Uterus (tissue), 2 donors: ENCODE measurements around the gene CHCHD3.

Source experiments
- CTCF ChIP-seq, 4 experiments: fragments of 200-600 bp in 2 of 4; fragments of 450-650 bp in 2 of 4; sonication (generic) in 2 of 4; IDR thresholded peaks; one replicate each; pipeline ENCODE4 v1.5.1; 2016 to 2019; ENCODE audit warnings: antibody characterized with exemption in 4 of 4, mild to moderate bottlenecking in 2 of 4, moderate library complexity in 1 of 4
- POLR2A ChIP-seq, 2 donors: fragments of 450-650 bp; IDR thresholded peaks; one replicate each; pipeline ENCODE4 v1.6.1; 2016; ENCODE audit warnings: antibody characterized with exemption in 2 of 2, mild to moderate bottlenecking in 1 of 2, moderate library complexity in 1 of 2

- TF ChIP-seq CTCF (IDR thresholded peaks at IDR 0.05) (no peak), POLR2A (IDR thresholded peaks at IDR 0.05) (no peak)
These were observed 220.5 kb downstream of the CHCHD3 start for GRCh38 chr7:132861424-132861823.
